GM12878 (cell line): Measurements from ENCODE around the gene TLL2. TPM values are rescaled to one million over a fixed set of nuclear protein-coding genes. Genes with fewer than 3 reads are reported as not detected.

ENCODE experiments used
- ATAC-seq: fragments of 200-7000 bp; cut with Tn5 transposase; 3 replicates; pipeline ENCODE4 v1.9.1; 2020; ENCODE audit warnings: mild to moderate bottlenecking, moderate library complexity
- BruUV-seq: library from RNA; stranded (reverse); fragments of 400-500 nt; replicated peaks from 2 replicates; lab custom pipeline; 2021; lab: Mats Ljungman, UMichigan
- CTCF ChIA-PET: fragments of 300-600 bp; sonication (Branson Sonifier 250); formaldehyde crosslinking; extraction: SDS; loops from one replicate; lab custom pipeline; 2021; ENCODE audit warnings: inconsistent platforms; lab: Yijun Ruan, JAX
- POLR2A ChIA-PET: fragments of 350-600 bp; formaldehyde crosslinking; extraction: SDS; loops from one replicate; lab custom pipeline; 2021; ENCODE audit warnings: inconsistent platforms; lab: Charles Lee
- RAD21 ChIA-PET: fragments of 300-600 bp; sonication (Branson Sonifier 250); formaldehyde crosslinking; loops from one replicate; lab custom pipeline; 2023; ENCODE audit warnings: antibody characterized with exemption; ENCODE audit not compliant: unreplicated experiment; lab: Charles Lee
- SMC1A ChIA-PET: fragments of 300-600 bp; sonication (Branson Sonifier 250); formaldehyde crosslinking; loops from one replicate; lab custom pipeline; 2023; ENCODE audit not compliant: unreplicated experiment, uncharacterized antibody; lab: Charles Lee
- DNase-seq: peaks from one replicate; pipeline ENCODE4 v3.0.0-alpha.2; 2011; ENCODE audit warnings: low read depth, low spot score
- FAIRE-seq: peaks from 3 replicates; lab custom pipeline; 2011; peaks lifted over from hg19 to GRCh38; lab: Jason Lieb, UNC
- H2AFZ ChIP-seq: 2 replicates; pipeline ENCODE4 v1.6.0; 2011; ENCODE audit warnings: low read depth, low read length, control low read depth; ENCODE audit not compliant: control insufficient read depth
- H3K27ac ChIP-seq: 2 replicates; pipeline ENCODE4 v1.5.1; 2011; ENCODE audit warnings: control low read depth; ENCODE audit not compliant: control insufficient read depth, insufficient read depth
- H3K27me3 ChIP-seq, 2 experiments: replicated peaks in 1 of 2; 2 replicates each; pipeline versions ENCODE4 v1.6.0 to v1.6.1; 2011; ENCODE audit warnings: low read length in 1 of 2; ENCODE audit not compliant: control insufficient read depth in 2 of 2, insufficient read depth in 2 of 2
- H3K36me3 ChIP-seq, 2 experiments: 2 replicates each; pipeline ENCODE4 v1.5.1; 2011; ENCODE audit warnings: low read length in 1 of 2; ENCODE audit not compliant: control insufficient read depth in 2 of 2, insufficient read depth in 2 of 2
- H3K4me1 ChIP-seq: 2 replicates; pipeline ENCODE4 v1.6.1; 2011; ENCODE audit warnings: mild to moderate bottlenecking, low read length, moderate library complexity, mixed read lengths; ENCODE audit not compliant: control insufficient read depth, insufficient read depth
- H3K4me2 ChIP-seq: 2 replicates; pipeline ENCODE4 v1.6.0; 2011; ENCODE audit warnings: control low read depth; ENCODE audit not compliant: control insufficient read depth, insufficient read depth
- H3K4me3 ChIP-seq: fragments of 200-600 bp; sonication (generic); 2 replicates; pipeline ENCODE4 v1.5.1; 2016
- H3K79me2 ChIP-seq: 2 replicates; pipeline ENCODE4 v1.6.0; 2011; ENCODE audit warnings: low read length; ENCODE audit not compliant: control insufficient read depth, insufficient read depth
- H3K9ac ChIP-seq: 2 replicates; pipeline ENCODE4 v1.8.0; 2011; ENCODE audit warnings: low read length, control low read depth, mixed read lengths; ENCODE audit not compliant: control insufficient read depth, insufficient read depth
- H3K9me3 ChIP-seq: replicated peaks from 3 replicates; pipeline ENCODE4 v1.5.1; 2011; ENCODE audit warnings: mild to moderate bottlenecking, low read length; ENCODE audit not compliant: control insufficient read depth, insufficient read depth
- H4K20me1 ChIP-seq: 2 replicates; pipeline ENCODE4 v1.6.0; 2011; ENCODE audit not compliant: control insufficient read depth, insufficient read depth
- CBX5 ChIP-seq: sonication (generic); IDR thresholded peaks from 2 replicates; pipeline ENCODE4 v1.6.1; 2016; ENCODE audit warnings: low read depth, moderate library complexity, mild to moderate bottlenecking, inconsistent platforms
- NFXL1 ChIP-seq: fragments of 450-650 bp; IDR thresholded peaks from 2 replicates; pipeline ENCODE4 v1.6.1; 2017; ENCODE audit warnings: antibody characterized with exemption, mild to moderate bottlenecking, borderline replicate concordance
- RCOR1 ChIP-seq: conservative IDR thresholded peaks from 2 replicates; pipeline ENCODE4 v1.6.1; 2012; ENCODE audit warnings: low read depth, low read length, improper control_type of control experiment
- USF2 ChIP-seq: IDR thresholded peaks from 2 replicates; pipeline ENCODE4 v1.6.1; 2011; ENCODE audit warnings: low read depth, low read length, improper control_type of control experiment, borderline replicate concordance
- ZNF384 ChIP-seq: IDR thresholded peaks from 2 replicates; pipeline ENCODE4 v1.6.1; 2012; ENCODE audit warnings: low read depth, mild to moderate bottlenecking, low read length, improper control_type of control experiment, borderline replicate concordance
- WGBS: methylation state at CpG from one replicate; pipeline ENCODE4 v1.1.6; 2016; ENCODE audit warnings: low lambda C conversion rate; ENCODE audit not compliant: insufficient replicate concordance, insufficient coverage; ENCODE audit errors: missing lambda C conversion rate; 5-methylcytosine and 5-hydroxymethylcytosine counted together
- in situ Hi-C: fragments of 300-500 bp; cut with MboI; formaldehyde crosslinking; loops from 9 replicates; pipeline ENCODE4 v1.14.3; 2018; ENCODE audit warnings: mixed read lengths
- intact Hi-C: fragments of 100-400 bp; cut with micrococcal nuclease; formaldehyde crosslinking; loops from one replicate; pipeline ENCODE4 v1.14.2; 2022; ENCODE audit not compliant: unreplicated experiment
- polyA plus RNA-seq, 11 experiments: library from polyadenylated mRNA; depleted of rRNA in 4 of 11; unstranded in 6 of 11; stranded (reverse) in 5 of 11; fragments of >200 nt; fragmentation: Nextera tagmentation in 4 of 11; fragmentation: Illumina TruSeq in 1 of 11; extraction: Ambion mirVana in 4 of 11; extraction: Trizol in 1 of 11; gene quantifications; 1 replicate in 1 of 11; 2 replicates in 10 of 11; pipeline versions ENCODE4 v1.2.1 to v1.2.3, GENCODE V29; 2011 to 2016; ENCODE audit warnings: inconsistent platforms in 2 of 11, missing spikeins in 2 of 11, low read depth in 1 of 11
- total RNA-seq, 4 experiments: library from RNA; depleted of rRNA in 3 of 4; stranded (reverse); fragments of >200 nt in 3 of 4; fragmentation: Illumina TruSeq in 1 of 4; extraction: Trizol in 1 of 4; gene quantifications; 2 replicates each; pipeline versions ENCODE4 v1.2.1 to v1.2.3, GENCODE V29; 2013 to 2021
- TF ChIP-seq, protein P1 (sequence below): fragments of 450-650 bp; IDR thresholded peaks from 2 replicates; pipeline ENCODE4 v1.6.1; 2018; ENCODE audit warnings: borderline replicate concordance, mild to moderate bottlenecking; ENCODE audit not compliant: partially characterized antibody
- TF ChIP-seq, protein P2 (sequence below): fragments of 450-650 bp; formaldehyde crosslinking; IDR thresholded peaks from 2 replicates; pipeline ENCODE4 v1.4.0; 2020; ENCODE audit warnings: mild to moderate bottlenecking, moderate library complexity

Gene TLL2
- total and polyA plus RNA-seq, 10 of the 15 experiments (the other 5 are each of a cell fraction or from before 2014, with no cell fraction given) = 0.02 to 2.1 (median 0.52) TPM

DNA sequence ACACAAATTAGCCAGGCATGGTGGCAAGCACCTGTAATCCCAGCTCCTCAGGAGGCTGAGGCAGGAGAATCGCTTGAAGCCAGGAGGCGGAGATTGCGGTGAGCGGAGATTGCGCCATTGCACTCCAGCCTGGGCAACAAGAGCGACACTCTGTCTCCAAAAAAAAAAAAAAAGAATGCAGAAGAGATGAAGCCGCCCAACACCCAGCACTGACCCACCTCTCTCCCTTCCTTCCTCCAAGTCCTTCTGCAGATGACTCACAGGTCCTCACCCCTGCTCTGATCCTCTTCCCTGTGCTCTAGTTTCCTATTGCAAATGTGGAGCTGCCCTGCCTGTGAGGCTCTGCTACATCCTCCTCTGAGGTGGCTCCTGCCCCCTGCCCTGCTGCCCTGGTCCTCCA lies 132.9 kb downstream of the TLL2 start (continued):
- TF ChIP-seq, protein P1, sequence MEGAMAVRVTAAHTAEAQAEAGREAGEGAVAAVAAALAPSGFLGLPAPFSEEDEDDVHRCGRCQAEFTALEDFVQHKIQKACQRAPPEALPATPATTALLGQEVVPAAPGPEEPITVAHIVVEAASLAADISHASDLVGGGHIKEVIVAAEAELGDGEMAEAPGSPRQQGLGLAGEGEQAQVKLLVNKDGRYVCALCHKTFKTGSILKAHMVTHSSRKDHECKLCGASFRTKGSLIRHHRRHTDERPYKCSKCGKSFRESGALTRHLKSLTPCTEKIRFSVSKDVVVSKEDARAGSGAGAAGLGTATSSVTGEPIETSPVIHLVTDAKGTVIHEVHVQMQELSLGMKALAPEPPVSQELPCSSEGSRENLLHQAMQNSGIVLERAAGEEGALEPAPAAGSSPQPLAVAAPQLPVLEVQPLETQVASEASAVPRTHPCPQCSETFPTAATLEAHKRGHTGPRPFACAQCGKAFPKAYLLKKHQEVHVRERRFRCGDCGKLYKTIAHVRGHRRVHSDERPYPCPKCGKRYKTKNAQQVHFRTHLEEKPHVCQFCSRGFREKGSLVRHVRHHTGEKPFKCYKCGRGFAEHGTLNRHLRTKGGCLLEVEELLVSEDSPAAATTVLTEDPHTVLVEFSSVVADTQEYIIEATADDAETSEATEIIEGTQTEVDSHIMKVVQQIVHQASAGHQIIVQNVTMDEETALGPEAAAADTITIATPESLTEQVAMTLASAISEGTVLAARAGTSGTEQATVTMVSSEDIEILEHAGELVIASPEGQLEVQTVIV = no peak
- TF ChIP-seq USF2 (no peak), RCOR1 (no peak), NFXL1 (no peak)

GRCh38 chr10:96379758-96380157 lies 134.0 kb downstream of the TLL2 start:
- RAD21 ChIA-PET = no interaction called here
- in situ Hi-C loops = no loop called here

More at GRCh38 chr10:96379758-96380157, 134.0 kb downstream of the TLL2 start:
- no peaks in the 10 kb centered on the region for H3K36me3 ChIP-seq
- FAIRE-seq (no peak), DNase-seq (no peak), ATAC-seq (no peak)
- intact Hi-C loops = loop anchor here (5.0 kb wide), 1 partner anchor 648 kb away; no protein-coding TSS in a partner anchor
- no peaks in the 10 kb centered on the region for H3K9me3 ChIP-seq
- H3K4me2 ChIP-seq = no peak overlapping the region
- H3K79me2 ChIP-seq = no peaks in the 10 kb centered on the region
- no peaks in the 10 kb centered on the region; a peak in 1 of 4 replicates for H3K27me3 ChIP-seq
- POLR2A ChIA-PET = no interaction called here
- no peaks in the 10 kb centered on the region for H4K20me1 ChIP-seq
- no peak overlapping the region for H2AFZ ChIP-seq
- H3K27ac ChIP-seq = no peak overlapping the region
- H3K4me3 ChIP-seq = no peak overlapping the region
- CTCF ChIA-PET = interaction anchor here (0.8 to 1.0 kb wide), 3 partner anchors 9 to 363 kb away, joined by 3 to 4 read pairs (median 4); no protein-coding TSS in a partner anchor
- SMC1A ChIA-PET = no interaction called here
- peaks cover 8% of the 10 kb centered on the region for H3K4me1 ChIP-seq
- WGBS = 65% methylated on average over 8 of the region's 8 CpGs
- H3K9ac ChIP-seq = no peak overlapping the region
- no TSS peak for BruUV-seq
- no peak for TF ChIP-seq CBX5
- TF ChIP-seq, protein P2, sequence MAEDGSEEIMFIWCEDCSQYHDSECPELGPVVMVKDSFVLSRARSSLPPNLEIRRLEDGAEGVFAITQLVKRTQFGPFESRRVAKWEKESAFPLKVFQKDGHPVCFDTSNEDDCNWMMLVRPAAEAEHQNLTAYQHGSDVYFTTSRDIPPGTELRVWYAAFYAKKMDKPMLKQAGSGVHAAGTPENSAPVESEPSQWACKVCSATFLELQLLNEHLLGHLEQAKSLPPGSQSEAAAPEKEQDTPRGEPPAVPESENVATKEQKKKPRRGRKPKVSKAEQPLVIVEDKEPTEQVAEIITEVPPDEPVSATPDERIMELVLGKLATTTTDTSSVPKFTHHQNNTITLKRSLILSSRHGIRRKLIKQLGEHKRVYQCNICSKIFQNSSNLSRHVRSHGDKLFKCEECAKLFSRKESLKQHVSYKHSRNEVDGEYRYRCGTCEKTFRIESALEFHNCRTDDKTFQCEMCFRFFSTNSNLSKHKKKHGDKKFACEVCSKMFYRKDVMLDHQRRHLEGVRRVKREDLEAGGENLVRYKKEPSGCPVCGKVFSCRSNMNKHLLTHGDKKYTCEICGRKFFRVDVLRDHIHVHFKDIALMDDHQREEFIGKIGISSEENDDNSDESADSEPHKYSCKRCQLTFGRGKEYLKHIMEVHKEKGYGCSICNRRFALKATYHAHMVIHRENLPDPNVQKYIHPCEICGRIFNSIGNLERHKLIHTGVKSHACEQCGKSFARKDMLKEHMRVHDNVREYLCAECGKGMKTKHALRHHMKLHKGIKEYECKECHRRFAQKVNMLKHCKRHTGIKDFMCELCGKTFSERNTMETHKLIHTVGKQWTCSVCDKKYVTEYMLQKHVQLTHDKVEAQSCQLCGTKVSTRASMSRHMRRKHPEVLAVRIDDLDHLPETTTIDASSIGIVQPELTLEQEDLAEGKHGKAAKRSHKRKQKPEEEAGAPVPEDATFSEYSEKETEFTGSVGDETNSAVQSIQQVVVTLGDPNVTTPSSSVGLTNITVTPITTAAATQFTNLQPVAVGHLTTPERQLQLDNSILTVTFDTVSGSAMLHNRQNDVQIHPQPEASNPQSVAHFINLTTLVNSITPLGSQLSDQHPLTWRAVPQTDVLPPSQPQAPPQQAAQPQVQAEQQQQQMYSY = no peak
- TF ChIP-seq, protein P1 = no peak
- TF ChIP-seq ZNF384 = no peak
